HFFc6 (cell line): ENCODE results near the gene NRM. TPM values are rescaled to one million over a fixed set of nuclear protein-coding genes. Genes with fewer than 3 reads are reported as not detected.

Experiments
- DNase-seq: peaks from one replicate; pipeline ENCODE4 v3.0.0-alpha.2; 2018
- H3K27ac Mint-ChIP-seq: 2 replicates; pipeline ENCODE4 v1.8.0; 2020; ENCODE audit warnings: mild to moderate bottlenecking, mixed read lengths
- H3K27me3 Mint-ChIP-seq: 2 replicates; pipeline ENCODE4 v1.8.0; 2021; ENCODE audit warnings: mild to moderate bottlenecking, moderate library complexity, mixed read lengths; ENCODE audit not compliant: insufficient read depth
- H3K36me3 Mint-ChIP-seq: 2 replicates; pipeline ENCODE4 v1.8.0; 2021; ENCODE audit warnings: low read depth, mixed read lengths
- H3K4me1 Mint-ChIP-seq: 2 replicates; pipeline ENCODE4 v1.8.0; 2020; ENCODE audit warnings: low read depth, mixed read lengths
- H3K4me3 Mint-ChIP-seq: 2 replicates; pipeline ENCODE4 v1.8.0; 2020; ENCODE audit warnings: mild to moderate bottlenecking, moderate library complexity, mixed read lengths
- H3K9me3 Mint-ChIP-seq: 2 replicates; pipeline ENCODE4 v1.8.0; 2020; ENCODE audit warnings: mild to moderate bottlenecking, mixed read lengths
- CTCF ChIP-seq: fragments of 200-600 bp; sonication (generic); IDR thresholded peaks from 2 replicates; pipeline ENCODE4 v1.5.0; 2021; ENCODE audit warnings: antibody characterized with exemption, mild to moderate bottlenecking
- total RNA-seq, 6 experiments: library from RNA; stranded (reverse); fragmentation: NEBNext Ultra II Directional; extraction: Animal tissue kit (Norgen Biotek cat#: 25700); gene quantifications; 2 replicates in 1 of 6; 3 replicates in 5 of 6; pipeline ENCODE4 v1.2.3, GENCODE V29; 2021

The NRM gene
- total RNA-seq, 6 experiments from 2014 or later = 16.3 to 35.1 (median 31.1) TPM

DNA sequence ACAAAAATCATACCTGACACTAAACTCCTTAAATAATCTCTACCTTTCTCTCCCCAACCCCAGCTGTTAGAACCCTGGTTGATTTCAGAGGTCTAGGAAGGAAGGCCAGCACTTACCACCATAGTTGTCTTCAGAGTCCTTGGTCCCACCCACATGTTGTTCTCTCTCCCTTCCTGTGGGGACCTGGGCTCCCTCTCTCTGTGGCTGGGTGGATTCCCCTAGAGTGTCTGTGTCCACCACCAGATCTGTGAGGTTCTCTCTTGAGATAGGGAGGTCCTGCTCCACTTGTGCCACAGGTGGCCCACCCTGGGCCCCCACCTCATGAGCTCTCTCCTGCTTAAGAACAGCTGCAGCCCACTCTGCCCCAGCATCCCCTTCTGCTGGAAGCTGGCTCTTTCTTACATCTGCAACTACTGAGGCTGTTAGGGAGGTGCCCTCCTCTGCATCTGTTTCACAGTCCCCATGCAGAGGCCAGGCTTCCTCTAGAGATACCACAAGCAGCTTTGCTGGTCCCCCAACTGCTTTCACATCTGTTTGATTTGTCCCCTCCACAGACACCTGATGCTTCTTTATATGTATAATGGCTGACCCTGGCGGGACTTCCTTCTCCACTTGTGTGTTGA, 21.1 kb upstream of the NRM start:
- no peak for TF ChIP-seq CTCF
- Mint-ChIP-seq H3K27me3 (peaks cover 2% of the 10 kb centered on the region; the same call in 1 of the 2 replicates), H3K27ac (no peak overlapping the region), H3K9me3 (no peaks in the 10 kb centered on the region), H3K36me3 (peaks cover 46% of the 10 kb centered on the region), H3K4me1 (peaks cover 14% of the 10 kb centered on the region), H3K4me3 (no peak overlapping the region)
- DNase-seq = no peak

- DNase-seq = no peak
- Mint-ChIP-seq H3K36me3 (peaks cover 39% of the 10 kb centered on the region), H3K4me3 (no peak overlapping the region), H3K9me3 (no peaks in the 10 kb centered on the region), H3K27me3 (peaks cover 2% of the 10 kb centered on the region; the same call in 1 of the 2 replicates), H3K4me1 (no peaks in the 10 kb centered on the region), H3K27ac (no peak overlapping the region)
- TF ChIP-seq CTCF = no peak
Observed at GRCh38 chr6:30709101-30709868, 18.5 kb upstream of the NRM start.

GRCh38 chr6:30707281-30707850, 16.6 kb upstream of the NRM start:
- Mint-ChIP-seq H3K27ac (no peak overlapping the region), H3K4me1 (no peaks in the 10 kb centered on the region), H3K9me3 (no peaks in the 10 kb centered on the region), H3K4me3 (no peak overlapping the region), H3K27me3 (peaks cover 2% of the 10 kb centered on the region; the same call in 1 of the 2 replicates), H3K36me3 (peaks cover 31% of the 10 kb centered on the region)
- no peak for DNase-seq
- TF ChIP-seq CTCF = no peak

- peaks cover 23% of the 10 kb centered on the region for H3K36me3 Mint-ChIP-seq
- H3K4me3 Mint-ChIP-seq = no peak overlapping the region
- no peaks in the 10 kb centered on the region for H3K9me3 Mint-ChIP-seq
- H3K4me1 Mint-ChIP-seq = no peaks in the 10 kb centered on the region
- peaks cover 2% of the 10 kb centered on the region; the same call in 1 of the 2 replicates for H3K27me3 Mint-ChIP-seq
- no peak overlapping the region for H3K27ac Mint-ChIP-seq
- no peak for TF ChIP-seq CTCF
- no peak for DNase-seq
Observed at GRCh38 chr6:30705620-30706019, 14.8 kb upstream of the NRM start.

GRCh38 chr6:30703821-30704220, 13.0 kb upstream of the NRM start:
- no peaks in the 10 kb centered on the region for H3K27me3 Mint-ChIP-seq
- no peak for DNase-seq

More at GRCh38 chr6:30703821-30704220, 13.0 kb upstream of the NRM start:
- H3K4me1 Mint-ChIP-seq = no peaks in the 10 kb centered on the region
- no peak overlapping the region for H3K27ac Mint-ChIP-seq
- no peak for TF ChIP-seq CTCF
- H3K36me3 Mint-ChIP-seq = peaks cover 22% of the 10 kb centered on the region
- no peak overlapping the region for H3K4me3 Mint-ChIP-seq
- H3K9me3 Mint-ChIP-seq = no peaks in the 10 kb centered on the region
